Effector CD8-positive, alpha-beta T cell (primary cell): ENCODE results near the gene KCNJ3.

Source experiments
- DNase-seq: peaks from one replicate; lab custom pipeline; 2025; lab: John Stamatoyannopoulos, UW

The KCNJ3 gene

GRCh38 chr2:154706660-154707059 is 8.2 kb downstream of the KCNJ3 start:
- no peak for DNase-seq

GRCh38 chr2:154707994-154708575 is 9.6 kb downstream of the KCNJ3 start:
- DNase-seq, result no peak

GRCh38 chr2:154709215-154709614 is 10.7 kb downstream of the KCNJ3 start:
- no peak for DNase-seq

- no peak for DNase-seq
Measured at GRCh38 chr2:154710078-154710477, 11.6 kb downstream of the KCNJ3 start.

- DNase-seq, result no peak
Measured at GRCh38 chr2:154710685-154711084, 12.2 kb downstream of the KCNJ3 start.

- DNase-seq, result no peak
Measured at GRCh38 chr2:154713675-154714074, 15.2 kb downstream of the KCNJ3 start.

GRCh38 chr2:154720651-154721050 is 22.2 kb downstream of the KCNJ3 start:
- no peak for DNase-seq

- no peak for DNase-seq
Measured at GRCh38 chr2:154724194-154724797, 25.8 kb downstream of the KCNJ3 start.

GRCh38 chr2:154740361-154740760 is 41.9 kb downstream of the KCNJ3 start:
- no peak for DNase-seq

- DNase-seq, result no peak
Measured at GRCh38 chr2:154758871-154759270, 60.4 kb downstream of the KCNJ3 start.

GRCh38 chr2:154762638-154763037 is 64.1 kb downstream of the KCNJ3 start:
- no peak for DNase-seq

GRCh38 chr2:154771664-154772284 is 73.3 kb downstream of the KCNJ3 start:
- DNase-seq, result no peak

- DNase-seq, result no peak
Measured at GRCh38 chr2:154776825-154777224, 78.3 kb downstream of the KCNJ3 start.

- no peak for DNase-seq
Measured at GRCh38 chr2:154794406-154794805, 95.9 kb downstream of the KCNJ3 start.

- no peak for DNase-seq
Measured at GRCh38 chr2:154795651-154796050, 97.2 kb downstream of the KCNJ3 start.

- no peak for DNase-seq
Measured at GRCh38 chr2:154804451-154804850, 106.0 kb downstream of the KCNJ3 start.

- DNase-seq, result no peak
Measured at GRCh38 chr2:154813636-154814035, 115.1 kb downstream of the KCNJ3 start.

- no peak for DNase-seq
Measured at GRCh38 chr2:154814856-154815255, 116.4 kb downstream of the KCNJ3 start.

GRCh38 chr2:154825358-154825757 is 126.9 kb downstream of the KCNJ3 start:
- no peak for DNase-seq

GRCh38 chr2:154826827-154827226 is 128.3 kb downstream of the KCNJ3 start:
- DNase-seq, result no peak

GRCh38 chr2:154827286-154827685 is 128.8 kb downstream of the KCNJ3 start:
- DNase-seq, result no peak

- DNase-seq, result no peak
Measured at GRCh38 chr2:154832711-154833110, 134.2 kb downstream of the KCNJ3 start.

- no peak for DNase-seq
Measured at GRCh38 chr2:154836632-154837031, 138.1 kb downstream of the KCNJ3 start.

GRCh38 chr2:154837035-154837434 is 138.5 kb downstream of the KCNJ3 start:
- DNase-seq, result no peak
